Trophoblast cell (in vitro differentiated cells and primary cell): ENCODE data around the gene ZNF878.

Source experiments
- DNase-seq, 2 donors: peaks; one replicate each; pipeline ENCODE4 v3.0.0-alpha.2; 2016
- H2AFZ ChIP-seq: 2 replicates; pipeline ENCODE4 v1.6.1; 2013; ENCODE audit warnings: low read length, moderate library complexity, mild to moderate bottlenecking; ENCODE audit not compliant: insufficient read depth, poor library complexity
- H2AK5ac ChIP-seq: 2 replicates; pipeline ENCODE4 v1.6.1; 2013; ENCODE audit warnings: mild to moderate bottlenecking, low read length
- H2BK120ac ChIP-seq: 2 replicates; pipeline ENCODE4 v1.6.1; 2013; ENCODE audit warnings: low read length, mild to moderate bottlenecking, moderate library complexity; ENCODE audit not compliant: insufficient read depth, poor library complexity
- H2BK12ac ChIP-seq: 2 replicates; pipeline ENCODE4 v1.6.1; 2013; ENCODE audit warnings: mild to moderate bottlenecking, low read length, moderate library complexity
- H2BK5ac ChIP-seq: 2 replicates; pipeline ENCODE4 v1.6.1; 2013; ENCODE audit warnings: low read length, low read depth, moderate library complexity, mild to moderate bottlenecking; ENCODE audit not compliant: poor library complexity
- H3K14ac ChIP-seq: 2 replicates; pipeline ENCODE4 v1.6.1; 2013; ENCODE audit warnings: mild to moderate bottlenecking, low read length
- H3K18ac ChIP-seq: 2 replicates; pipeline ENCODE4 v1.6.1; 2013; ENCODE audit warnings: mild to moderate bottlenecking, low read length
- H3K23ac ChIP-seq: 2 replicates; pipeline ENCODE4 v1.6.1; 2013; ENCODE audit warnings: low read length
- H3K27ac ChIP-seq: 2 replicates; pipeline ENCODE4 v1.5.1; 2013; ENCODE audit warnings: low read depth, mild to moderate bottlenecking, inconsistent platforms, low read length, moderate library complexity
- H3K27me3 ChIP-seq: 2 replicates; pipeline ENCODE4 v1.6.1; 2013; ENCODE audit warnings: inconsistent platforms, mild to moderate bottlenecking, low read length, moderate library complexity; ENCODE audit not compliant: insufficient read depth
- H3K36me3 ChIP-seq, 2 experiments: 1 replicate in 1 of 2; 2 replicates in 1 of 2; pipeline ENCODE4 v1.6.1; 2013; ENCODE audit warnings: low read length in 2 of 2, mild to moderate bottlenecking in 2 of 2, moderate library complexity in 1 of 2; ENCODE audit not compliant: insufficient read depth in 2 of 2, control insufficient read depth in 1 of 2
- H3K4ac ChIP-seq: 2 replicates; pipeline ENCODE4 v1.6.1; 2013; ENCODE audit warnings: low read depth, mild to moderate bottlenecking, low read length, moderate library complexity
- H3K4me1 ChIP-seq, 2 experiments: 1 replicate in 1 of 2; 2 replicates in 1 of 2; pipeline ENCODE4 v1.6.1; 2013; ENCODE audit warnings: low read length in 2 of 2, mild to moderate bottlenecking in 2 of 2, moderate library complexity in 1 of 2; ENCODE audit not compliant: insufficient read depth in 2 of 2, control insufficient read depth in 1 of 2
- H3K4me2 ChIP-seq: 2 replicates; pipeline ENCODE4 v1.6.1; 2013; ENCODE audit warnings: inconsistent platforms, mild to moderate bottlenecking, low read length, moderate library complexity
- H3K4me3 ChIP-seq: 2 replicates; pipeline ENCODE4 v1.5.1; 2013; ENCODE audit warnings: mild to moderate bottlenecking, low read depth, low read length, inconsistent platforms
- H3K79me1 ChIP-seq: one replicate; pipeline ENCODE4 v1.6.1; 2013; ENCODE audit warnings: low read length
- H3K79me2 ChIP-seq: 2 replicates; pipeline ENCODE4 v1.6.1; 2013; ENCODE audit warnings: low read length, mild to moderate bottlenecking; ENCODE audit not compliant: control insufficient read depth, insufficient read depth, poor library complexity
- H3K9ac ChIP-seq: 2 replicates; pipeline ENCODE4 v1.6.1; 2013; ENCODE audit warnings: mild to moderate bottlenecking, low read length
- H3K9me3 ChIP-seq: 2 replicates; pipeline ENCODE4 v1.6.1; 2013; ENCODE audit warnings: low read depth, mild to moderate bottlenecking, control low read depth, inconsistent platforms, low read length; ENCODE audit not compliant: insufficient read depth
- H4K12ac ChIP-seq: 2 replicates; pipeline ENCODE4 v1.6.1; 2013; ENCODE audit warnings: low read depth, mild to moderate bottlenecking, low read length, moderate library complexity
- H4K8ac ChIP-seq: 2 replicates; pipeline ENCODE4 v1.6.1; 2013; ENCODE audit warnings: low read depth, mild to moderate bottlenecking, low read length, moderate library complexity
- H4K91ac ChIP-seq: one replicate; pipeline ENCODE4 v1.6.1; 2013; ENCODE audit warnings: low read depth, mild to moderate bottlenecking, low read length, moderate library complexity
- WGBS: extraction: QIAGEN DNeasy Blood & Tissue Kit; methylation state at CpG from one replicate; pipeline ENCODE4 v1.1.7; 2013; ENCODE audit warnings: missing lambda C conversion rate; ENCODE audit not compliant: insufficient read length, insufficient coverage; ENCODE audit errors: extremely low coverage; 5-methylcytosine and 5-hydroxymethylcytosine counted together

The ZNF878 gene

GRCh38 chr19:12092956-12093355 is 40.2 kb upstream of the ZNF878 start:
- H2BK120ac ChIP-seq: no peak overlapping the region
- H3K23ac ChIP-seq: no peak overlapping the region
- H2AFZ ChIP-seq: no peak overlapping the region
- H4K8ac ChIP-seq: peak overlapping the region; percentile 23
- no peaks in the 10 kb centered on the region for H3K9me3 ChIP-seq
- no peak overlapping the region for H3K18ac ChIP-seq
- H3K36me3 ChIP-seq: peaks cover 0 to 2% of the 10 kb centered on the region in 2 experiments
- no peak overlapping the region for H2BK5ac ChIP-seq
- peaks cover 2% of the 10 kb centered on the region for H3K79me2 ChIP-seq
- no peak overlapping the region for H2BK12ac ChIP-seq
- peaks cover 5% of the 10 kb centered on the region for H3K79me1 ChIP-seq
- H3K4me3 ChIP-seq: peak overlapping the region; percentile 60
- H3K27me3 ChIP-seq: no peaks in the 10 kb centered on the region
- H3K4me1 ChIP-seq: peaks cover 2 to 6% of the 10 kb centered on the region in 2 experiments
- H3K9ac ChIP-seq: no peak overlapping the region
- H4K91ac ChIP-seq: no peak overlapping the region
- H2AK5ac ChIP-seq: no peak overlapping the region
- H4K12ac ChIP-seq: no peak overlapping the region
- DNase-seq: no peak
- peak overlapping the region; percentile 55 for H3K4ac ChIP-seq
- H3K14ac ChIP-seq: no peak overlapping the region
- peak overlapping the region; percentile 63 for H3K4me2 ChIP-seq
- no peak overlapping the region for H3K27ac ChIP-seq
- no CpG with 5 or more reads among the region's 10 CpGs for WGBS

- H4K8ac ChIP-seq: peak overlapping the region; percentile 61
- H2BK120ac ChIP-seq: peak overlapping the region; percentile 17
- H4K91ac ChIP-seq: peak overlapping the region; percentile 35
- H3K4me1 ChIP-seq: peaks cover 2 to 6% of the 10 kb centered on the region in 2 experiments
- H3K27ac ChIP-seq: peak overlapping the region; percentile 56
- peaks cover 5% of the 10 kb centered on the region for H3K79me1 ChIP-seq
- H3K27me3 ChIP-seq: no peaks in the 10 kb centered on the region
- peaks cover 0 to 2% of the 10 kb centered on the region in 2 experiments for H3K36me3 ChIP-seq
- H3K9ac ChIP-seq: peak overlapping the region; percentile 30
- H2AK5ac ChIP-seq: no peak overlapping the region
- peak overlapping the region; percentile 33 for H3K4ac ChIP-seq
- H3K18ac ChIP-seq: peak overlapping the region; percentile 40
- peak overlapping the region; percentile 60 for H3K4me3 ChIP-seq
- no peaks in the 10 kb centered on the region for H3K9me3 ChIP-seq
- H3K14ac ChIP-seq: peak overlapping the region; percentile 73
- H3K79me2 ChIP-seq: peaks cover 2% of the 10 kb centered on the region
- H2BK12ac ChIP-seq: no peak overlapping the region
- peak overlapping the region; percentile 94 for H2AFZ ChIP-seq
- H3K23ac ChIP-seq: no peak overlapping the region
- no CpG with 5 or more reads among the region's 53 CpGs for WGBS
- DNase-seq: peak; percentile 65 to 83
- H4K12ac ChIP-seq: no peak overlapping the region
- peak overlapping the region; percentile 63 for H3K4me2 ChIP-seq
- peak overlapping the region; percentile 59 for H2BK5ac ChIP-seq
Measured at GRCh38 chr19:12092065-12092867, 39.5 kb upstream of the ZNF878 start.

DNA sequence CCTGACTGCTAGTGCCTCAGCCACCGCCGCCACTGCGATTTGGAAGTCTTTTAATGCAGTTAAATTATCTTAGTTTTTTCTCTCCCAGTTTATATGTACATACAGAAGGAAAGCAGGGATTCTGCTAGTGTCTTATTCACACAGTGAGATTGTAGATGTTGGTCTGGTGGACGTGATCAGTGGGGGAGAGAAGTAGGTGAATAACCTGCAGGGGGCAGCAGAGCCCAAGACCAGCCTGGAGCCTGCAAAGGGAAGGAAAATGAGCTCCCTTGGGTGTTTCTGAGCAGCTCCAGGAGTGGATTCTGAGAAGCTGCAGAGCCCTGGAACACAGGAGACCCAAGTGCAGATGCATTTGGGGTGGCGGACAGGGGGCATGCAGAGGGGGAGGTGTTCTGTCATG is 38.0 kb upstream of the ZNF878 start:
- no peak overlapping the region for H3K4me2 ChIP-seq
- no peak overlapping the region for H2BK5ac ChIP-seq
- H3K9ac ChIP-seq: no peak overlapping the region
- no peak overlapping the region for H3K4me3 ChIP-seq
- no peak overlapping the region for H2BK12ac ChIP-seq
- H4K91ac ChIP-seq: no peak overlapping the region
- H3K14ac ChIP-seq: no peak overlapping the region
- no peak overlapping the region for H3K18ac ChIP-seq
- no peak overlapping the region for H4K8ac ChIP-seq
- WGBS: no CpG with 5 or more reads among the region's 5 CpGs
- H2BK120ac ChIP-seq: no peak overlapping the region
- H3K27me3 ChIP-seq: no peaks in the 10 kb centered on the region
- peaks cover 0 to 2% of the 10 kb centered on the region in 2 experiments for H3K36me3 ChIP-seq
- peaks cover 5% of the 10 kb centered on the region for H3K79me1 ChIP-seq
- H2AK5ac ChIP-seq: no peak overlapping the region
- no peak overlapping the region for H2AFZ ChIP-seq
- H3K23ac ChIP-seq: no peak overlapping the region
- H3K27ac ChIP-seq: no peak overlapping the region
- peaks cover 2 to 6% of the 10 kb centered on the region in 2 experiments for H3K4me1 ChIP-seq
- no peaks in the 10 kb centered on the region for H3K9me3 ChIP-seq
- peak; percentile 49 to 78 for DNase-seq
- H4K12ac ChIP-seq: no peak overlapping the region
- H3K79me2 ChIP-seq: peaks cover 2% of the 10 kb centered on the region
- H3K4ac ChIP-seq: no peak overlapping the region

DNA sequence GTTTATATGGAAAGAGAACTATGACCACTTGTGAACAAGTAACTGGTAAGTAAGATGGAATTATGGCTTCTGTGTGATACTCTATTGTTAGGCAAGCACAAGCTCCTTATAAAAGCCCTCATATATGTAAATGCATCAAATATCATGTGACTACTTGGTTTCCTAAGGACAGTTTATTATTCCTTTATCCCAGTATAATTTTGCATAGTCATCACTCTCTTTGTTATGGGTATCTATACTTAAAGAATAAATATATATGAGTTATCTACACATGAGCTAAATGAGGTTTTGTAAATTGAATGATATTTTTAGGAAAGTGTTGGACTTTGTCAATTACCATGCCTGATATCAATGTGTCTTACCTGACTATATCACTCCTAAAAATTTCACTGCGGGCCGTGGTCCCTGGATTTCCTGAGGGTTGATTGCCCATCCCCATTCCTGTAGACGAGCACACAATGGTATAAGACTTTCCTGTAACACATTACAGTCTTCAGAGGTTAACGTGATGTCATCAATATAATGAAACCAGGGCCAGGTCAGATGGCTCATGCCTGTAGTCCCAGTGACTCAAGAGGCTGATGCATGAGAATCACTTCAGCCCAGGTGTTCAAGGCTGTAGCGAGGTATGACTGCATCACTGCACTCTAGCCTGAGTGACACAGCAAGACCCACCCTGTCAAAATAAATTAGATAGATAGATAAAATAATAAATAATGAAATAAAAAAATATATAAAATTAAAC is 32.5 kb upstream of the ZNF878 start:
- Histone ChIP-seq H4K12ac (no peak overlapping the region), H2AFZ (no peak overlapping the region), H3K27ac (no peak overlapping the region), H3K27me3 (no peaks in the 10 kb centered on the region), H3K4ac (no peak overlapping the region), H3K9me3 (peaks cover 3% of the 10 kb centered on the region), H2BK5ac (no peak overlapping the region), H3K18ac (no peak overlapping the region), H3K23ac (no peak overlapping the region), H4K8ac (no peak overlapping the region), H3K79me1 (no peaks in the 10 kb centered on the region), H3K36me3 (no peaks in the 10 kb centered on the region), H3K14ac (no peak overlapping the region), H2BK120ac (no peak overlapping the region), H3K4me3 (peak overlapping the region; percentile 37), H3K4me1 (no peaks in the 10 kb centered on the region), H2BK12ac (no peak overlapping the region), H4K91ac (no peak overlapping the region), H3K4me2 (no peak overlapping the region), H3K79me2 (no peaks in the 10 kb centered on the region), H2AK5ac (no peak overlapping the region), H3K9ac (no peak overlapping the region)
- DNase-seq: peak in 1 of 2 donors; percentile 22
- WGBS: no CpG with 5 or more reads among the region's 5 CpGs
